Breast epithelium (tissue), 3 donors: ENCODE data around the gene NAB1.

Experiments
- CTCF ChIP-seq, 3 donors: fragments of 450-650 bp; IDR thresholded peaks; one replicate each; pipeline ENCODE4 v1.5.1; 2016 to 2017; ENCODE audit warnings: antibody characterized with exemption in 3 of 3, mild to moderate bottlenecking in 3 of 3, moderate library complexity in 3 of 3
- POLR2A ChIP-seq: fragments of 450-650 bp; IDR thresholded peaks from one replicate; pipeline ENCODE4 v1.6.1; 2016; ENCODE audit warnings: antibody characterized with exemption, mild to moderate bottlenecking, moderate library complexity
- POLR2AphosphoS5 ChIP-seq, 3 donors: sonication (generic); formaldehyde crosslinking; IDR thresholded peaks; one replicate each; pipeline ENCODE4 v1.6.1; 2017; ENCODE audit warnings: antibody characterized with exemption in 3 of 3

- TF ChIP-seq CTCF (IDR thresholded peaks at IDR 0.05) (no peak), POLR2A (no peak), POLR2AphosphoS5 (IDR thresholded peaks at IDR 0.05) (no peak)
Observed at GRCh38 chr2:190659553-190659952, 10.7 kb downstream of the NAB1 start.
